NCI-H69 (cell line): ENCODE results near the gene ZNF518A.

Experiments used
- DNase-seq: peaks from one replicate; lab custom pipeline; 2025; lab: John Stamatoyannopoulos, UW

ZNF518A gene

GRCh38 chr10:96129387-96130325 lies at the start of gene ZNF518A:
Gene ZNF518A (plus strand): TSS chr10:96130297. CDS start chr10:96156323, 26,026 bp downstream.
- DNase-seq = peak; percentile 97

DNA sequence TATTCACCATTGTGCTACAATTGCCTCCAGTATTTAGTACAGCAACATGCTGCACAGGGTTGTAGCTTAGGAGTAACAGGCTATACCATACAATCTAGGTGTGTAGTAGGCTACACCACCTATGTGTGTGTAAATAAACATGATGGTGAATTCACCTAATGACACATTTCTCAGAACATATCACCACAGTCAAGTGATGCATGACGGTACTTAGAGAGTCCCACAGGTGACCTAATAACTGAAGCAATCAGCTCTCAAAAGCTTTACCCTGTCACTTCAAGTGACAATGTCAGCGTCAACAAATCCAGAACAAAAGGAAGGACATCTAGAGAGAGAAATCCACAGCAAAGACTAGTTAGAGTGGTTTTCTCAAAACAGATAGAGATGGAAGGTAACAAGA lies 47.9 kb upstream of the ZNF518A start:
- DNase-seq = no peak

- no peak for DNase-seq
Observed at GRCh38 chr10:96082748-96083147, 47.3 kb upstream of the ZNF518A start.

DNA sequence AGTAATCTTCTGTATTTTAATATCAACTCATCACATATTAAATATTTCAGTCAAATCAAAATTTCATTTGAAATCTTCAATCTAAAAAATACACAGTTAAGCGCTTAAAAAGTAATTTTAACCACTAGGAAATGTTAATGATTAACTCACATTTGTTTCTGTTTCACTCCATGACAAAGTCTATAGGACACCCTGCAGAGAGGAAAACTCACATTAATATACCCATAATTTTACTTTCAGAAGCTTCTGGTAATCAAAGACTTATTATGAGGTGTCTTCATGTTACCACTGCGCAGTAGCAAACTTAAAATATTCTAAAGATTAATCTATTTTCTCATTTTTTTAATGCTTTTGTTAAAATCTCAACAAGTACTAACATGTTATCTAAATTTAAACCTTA lies 41.0 kb upstream of the ZNF518A start:
- DNase-seq = no peak

- DNase-seq = peak; percentile 93
Observed at GRCh38 chr10:96089670-96090462, 40.2 kb upstream of the ZNF518A start.

DNA sequence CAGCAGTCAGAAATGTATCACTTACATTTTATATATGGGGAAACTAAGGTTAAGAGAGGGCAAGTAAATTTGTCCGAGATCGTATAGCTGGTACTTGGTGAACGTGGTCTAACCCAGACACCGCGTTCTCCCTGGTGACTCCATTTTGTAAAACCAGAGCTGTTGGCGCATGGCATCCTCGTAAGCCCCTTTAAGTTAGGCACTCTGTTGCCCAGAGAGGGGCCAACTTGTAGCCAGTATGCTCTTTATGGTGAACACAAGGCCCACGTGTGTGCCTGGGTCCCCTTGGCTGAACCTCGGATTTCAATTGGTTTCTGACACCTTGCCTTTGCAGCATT lies 39.7 kb upstream of the ZNF518A start:
- no peak for DNase-seq

GRCh38 chr10:96092999-96093767 lies 36.9 kb upstream of the ZNF518A start:
- no peak for DNase-seq

- DNase-seq = no peak
Observed at GRCh38 chr10:96093948-96094347, 36.1 kb upstream of the ZNF518A start.

GRCh38 chr10:96096958-96097357 lies 33.1 kb upstream of the ZNF518A start:
- DNase-seq = no peak

- DNase-seq = no peak
Observed at GRCh38 chr10:96097865-96098264, 32.2 kb upstream of the ZNF518A start.

- no peak for DNase-seq
Observed at GRCh38 chr10:96107623-96108038, 22.5 kb upstream of the ZNF518A start.

DNA sequence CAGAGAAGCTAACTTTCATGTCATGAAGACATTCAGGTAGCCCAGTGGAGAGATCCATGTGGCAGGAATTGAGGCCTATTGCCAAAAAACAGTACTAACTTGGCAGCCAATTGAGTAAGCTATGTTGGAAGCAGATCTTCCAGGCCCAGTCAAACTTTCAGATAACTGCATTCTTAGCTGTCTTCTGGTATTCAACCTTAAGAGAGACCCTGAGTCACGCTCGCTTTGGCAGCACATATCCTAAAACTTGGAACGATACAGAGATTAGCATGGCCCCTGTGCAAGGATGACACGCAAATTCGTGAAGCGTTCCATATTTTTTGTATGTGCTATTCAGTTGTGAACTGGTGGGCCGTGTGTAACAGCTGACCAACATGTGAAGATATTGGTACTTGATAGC lies 17.6 kb upstream of the ZNF518A start:
- DNase-seq = no peak

GRCh38 chr10:96118604-96119450 lies 11.3 kb upstream of the ZNF518A start:
- peak; percentile 13 for DNase-seq

- no peak for DNase-seq
Observed at GRCh38 chr10:96122824-96123223, 7.3 kb upstream of the ZNF518A start.

DNA sequence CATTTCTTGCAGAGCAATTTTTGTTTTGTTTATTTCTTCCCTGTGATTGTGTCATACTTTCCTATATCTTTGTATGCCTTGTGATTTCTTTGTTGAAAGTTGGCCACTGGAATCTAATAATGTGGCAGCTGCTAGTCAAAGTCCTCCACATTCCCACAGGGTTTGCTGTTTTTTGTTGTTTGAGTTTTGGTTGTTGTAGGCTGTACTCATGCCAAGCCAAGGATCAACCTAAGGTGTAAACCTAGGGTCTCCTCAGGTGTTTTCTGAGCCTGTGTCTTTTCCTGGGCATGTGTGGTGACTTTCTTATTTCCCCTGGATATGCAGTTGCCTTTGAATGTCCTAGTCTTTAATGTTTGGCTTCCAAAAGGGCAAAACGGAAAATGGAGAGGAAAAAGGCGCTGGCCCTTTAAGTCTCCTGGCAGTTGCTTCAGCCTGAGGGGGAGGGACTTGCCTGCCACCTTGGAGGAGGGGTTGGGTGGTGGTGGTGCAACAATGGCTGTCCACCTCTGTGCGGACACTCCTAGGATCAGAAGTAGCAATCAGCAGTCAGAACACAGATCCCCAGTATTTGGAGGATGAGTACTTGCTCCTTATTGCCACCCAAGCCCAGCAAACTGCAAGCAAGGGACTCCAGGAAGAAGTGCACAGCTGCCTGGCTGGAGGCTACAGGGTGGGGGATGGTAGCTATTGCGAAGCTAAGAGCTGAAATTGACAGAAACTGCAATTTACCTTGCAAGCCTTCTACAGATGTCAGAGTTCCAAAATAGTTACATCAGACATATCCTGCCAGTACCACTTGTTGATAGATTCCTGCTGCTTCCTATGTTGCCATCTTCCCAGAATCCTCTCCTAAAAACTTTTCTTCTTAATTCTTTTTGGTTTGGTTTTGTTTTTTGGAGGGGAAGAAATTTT lies 5.6 kb upstream of the ZNF518A start:
- peak; percentile 69 for DNase-seq

DNA sequence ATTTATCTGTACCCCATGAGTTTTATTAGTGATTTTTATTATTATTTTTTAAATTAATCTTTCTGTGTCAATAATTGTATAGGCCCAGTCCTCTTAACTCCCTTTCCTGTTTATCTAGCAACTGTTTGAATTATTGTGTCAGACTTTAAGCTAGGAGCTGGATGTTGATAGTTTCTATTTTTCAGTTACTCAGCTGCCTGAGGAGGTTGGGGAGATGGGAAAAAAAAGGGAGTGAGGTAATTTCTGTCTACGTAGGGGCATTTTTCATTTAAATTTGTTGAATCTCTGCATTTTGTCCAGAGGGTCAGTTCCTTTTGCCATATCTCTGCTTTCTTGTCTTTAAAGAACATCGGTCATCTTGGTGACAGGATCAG lies 5.0 kb upstream of the ZNF518A start:
- DNase-seq = no peak

GRCh38 chr10:96130326-96130995 lies 364 bp downstream of the ZNF518A start:
- DNase-seq = peak; percentile 87

GRCh38 chr10:96131621-96132020 lies 1.5 kb downstream of the ZNF518A start:
- DNase-seq = no peak

DNA sequence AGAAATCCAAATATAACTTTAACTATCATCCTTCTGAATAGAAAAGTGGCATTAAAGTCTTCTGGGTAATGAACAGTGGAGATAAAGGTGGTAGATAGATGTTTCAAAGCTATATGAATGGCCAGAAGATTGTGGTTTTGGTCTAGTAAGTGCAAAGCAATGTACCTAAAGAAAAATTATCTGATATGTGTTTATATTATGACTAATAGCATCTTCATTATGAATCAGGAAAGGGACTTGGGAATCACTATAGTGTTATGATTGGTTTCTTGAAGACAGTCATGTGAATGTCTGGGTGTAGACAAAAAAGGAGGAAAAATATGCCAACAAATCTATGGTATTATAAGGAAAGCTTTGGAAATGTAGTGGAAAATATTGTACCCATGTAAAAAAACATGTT lies 3.0 kb downstream of the ZNF518A start:
- DNase-seq = no peak

GRCh38 chr10:96136810-96137209 lies 6.7 kb downstream of the ZNF518A start:
- DNase-seq = peak; percentile 1
